Gastroesophageal sphincter (tissue), 4 donors: ENCODE measurements around the gene NAA80. TPM values are rescaled to one million over a fixed set of nuclear protein-coding genes. Genes with fewer than 3 reads are reported as not detected.
A peak's percentile ranks its signal among the peaks of the same experiment; 100 is the strongest.

Experiments used
- ATAC-seq: fragments of 150-250 bp; one replicate; pipeline ENCODE4 v1.9.1; 2016; ENCODE audit warnings: mild to moderate bottlenecking, moderate library complexity
- H3K27ac ChIP-seq, 4 donors: fragments of 200-600 bp; sonication (generic) in 3 of 4; 1 replicate in 3 of 4; 2 replicates in 1 of 4; pipeline ENCODE4 v1.5.1; 2016 to 2019
- H3K27me3 ChIP-seq: fragments of 200-600 bp; sonication (generic); one replicate; pipeline ENCODE4 v1.5.1; 2019
- H3K36me3 ChIP-seq, 2 donors: fragments of 200-600 bp; sonication (generic); one replicate each; pipeline ENCODE4 v1.5.1; 2019; ENCODE audit warnings: control low read depth in 1 of 2
- H3K4me1 ChIP-seq, 3 donors: fragments of 200-600 bp; sonication (generic); 1 replicate in 2 of 3; 2 replicates in 1 of 3; pipeline ENCODE4 v1.5.1; 2016 to 2019; ENCODE audit warnings: control low read depth in 2 of 3
- H3K4me3 ChIP-seq, 2 donors: fragments of 200-600 bp; sonication (generic); one replicate each; pipeline ENCODE4 v1.5.1; 2019; ENCODE audit warnings: mild to moderate bottlenecking in 1 of 2, moderate library complexity in 1 of 2
- H3K9me3 ChIP-seq, 3 donors: fragments of 200-600 bp; sonication (generic); one replicate each; pipeline ENCODE4 v1.5.1; 2017 to 2019; ENCODE audit warnings: control low read depth in 2 of 3
- EP300 ChIP-seq: sonication (generic); formaldehyde crosslinking; IDR thresholded peaks from one replicate; pipeline ENCODE4 v1.6.1; 2017; ENCODE audit warnings: antibody characterized with exemption, mild to moderate bottlenecking
- POLR2A ChIP-seq, 2 donors: fragments of 450-650 bp; IDR thresholded peaks; one replicate each; pipeline ENCODE4 v1.6.1; 2017; ENCODE audit warnings: antibody characterized with exemption in 2 of 2, mild to moderate bottlenecking in 2 of 2, moderate library complexity in 1 of 2
- POLR2AphosphoS5 ChIP-seq: sonication (generic); formaldehyde crosslinking; IDR thresholded peaks from one replicate; pipeline ENCODE4 v1.6.1; 2017; ENCODE audit warnings: antibody characterized with exemption
- WGBS, 2 donors: methylation state at CpG; one replicate each; pipeline ENCODE4 v1.1.5; 2018; ENCODE audit warnings: low coverage in 1 of 2; 5-methylcytosine and 5-hydroxymethylcytosine counted together
- total RNA-seq, 4 donors: library from RNA; depleted of rRNA; stranded (reverse); fragments of >200 nt; gene quantifications; one replicate each; pipeline ENCODE4 v1.1.0, GENCODE V29; 2016
- TF ChIP-seq, protein P1 (sequence below), 4 experiments: fragments of 200-600 bp in 2 of 4; fragments of 450-650 bp in 2 of 4; sonication (generic) in 1 of 4; IDR thresholded peaks; one replicate each; pipeline ENCODE4 v1.5.1; 2017 to 2019; ENCODE audit warnings: antibody characterized with exemption in 4 of 4, mild to moderate bottlenecking in 2 of 4, moderate library complexity in 2 of 4

The NAA80 gene
- total RNA-seq, 4 donors from 2014 or later = 4.2 to 12.3 (median 7.9) TPM

DNA sequence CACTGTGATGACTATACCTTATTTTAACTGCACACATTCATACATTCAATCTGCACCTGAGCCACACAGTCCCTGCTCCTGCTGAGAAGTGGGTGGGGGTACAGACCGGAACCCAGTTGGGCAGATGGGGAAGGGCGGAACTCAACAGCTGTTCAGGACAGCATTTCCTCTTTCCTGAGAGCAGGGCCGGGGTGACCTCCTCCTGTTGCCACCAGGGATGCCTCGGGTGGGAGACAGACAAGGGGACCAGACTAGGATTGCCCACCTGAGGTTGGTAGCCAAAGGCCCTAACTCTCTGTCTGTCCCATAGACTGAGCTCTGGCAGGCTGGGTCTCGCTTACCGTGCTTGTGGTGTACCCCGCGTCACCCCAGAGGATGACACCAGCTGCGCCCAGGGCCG is 19.4 kb upstream of the NAA80 start:
- H3K36me3 ChIP-seq = peaks cover 0 to 54% of the 10 kb centered on the region in 2 donors
- peak overlapping the region in 2 of 4 donors; percentile 10 to 97 for H3K27ac ChIP-seq
- TF ChIP-seq EP300 = no peak
- TF ChIP-seq, protein P1, sequence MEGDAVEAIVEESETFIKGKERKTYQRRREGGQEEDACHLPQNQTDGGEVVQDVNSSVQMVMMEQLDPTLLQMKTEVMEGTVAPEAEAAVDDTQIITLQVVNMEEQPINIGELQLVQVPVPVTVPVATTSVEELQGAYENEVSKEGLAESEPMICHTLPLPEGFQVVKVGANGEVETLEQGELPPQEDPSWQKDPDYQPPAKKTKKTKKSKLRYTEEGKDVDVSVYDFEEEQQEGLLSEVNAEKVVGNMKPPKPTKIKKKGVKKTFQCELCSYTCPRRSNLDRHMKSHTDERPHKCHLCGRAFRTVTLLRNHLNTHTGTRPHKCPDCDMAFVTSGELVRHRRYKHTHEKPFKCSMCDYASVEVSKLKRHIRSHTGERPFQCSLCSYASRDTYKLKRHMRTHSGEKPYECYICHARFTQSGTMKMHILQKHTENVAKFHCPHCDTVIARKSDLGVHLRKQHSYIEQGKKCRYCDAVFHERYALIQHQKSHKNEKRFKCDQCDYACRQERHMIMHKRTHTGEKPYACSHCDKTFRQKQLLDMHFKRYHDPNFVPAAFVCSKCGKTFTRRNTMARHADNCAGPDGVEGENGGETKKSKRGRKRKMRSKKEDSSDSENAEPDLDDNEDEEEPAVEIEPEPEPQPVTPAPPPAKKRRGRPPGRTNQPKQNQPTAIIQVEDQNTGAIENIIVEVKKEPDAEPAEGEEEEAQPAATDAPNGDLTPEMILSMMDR (IDR thresholded peaks at IDR 0.05) = no peak
- H3K4me3 ChIP-seq = peak overlapping the region in 1 of 2 donors; percentile 89
- H3K27me3 ChIP-seq = no peaks in the 10 kb centered on the region
- no CpG with 5 or more reads among the region's 10 CpGs for WGBS, 2 donors
- H3K9me3 ChIP-seq = no peaks in the 10 kb centered on the region
- no peak for ATAC-seq
- peaks cover 0 to 67% (median 40%) of the 10 kb centered on the region in 3 donors for H3K4me1 ChIP-seq

DNA sequence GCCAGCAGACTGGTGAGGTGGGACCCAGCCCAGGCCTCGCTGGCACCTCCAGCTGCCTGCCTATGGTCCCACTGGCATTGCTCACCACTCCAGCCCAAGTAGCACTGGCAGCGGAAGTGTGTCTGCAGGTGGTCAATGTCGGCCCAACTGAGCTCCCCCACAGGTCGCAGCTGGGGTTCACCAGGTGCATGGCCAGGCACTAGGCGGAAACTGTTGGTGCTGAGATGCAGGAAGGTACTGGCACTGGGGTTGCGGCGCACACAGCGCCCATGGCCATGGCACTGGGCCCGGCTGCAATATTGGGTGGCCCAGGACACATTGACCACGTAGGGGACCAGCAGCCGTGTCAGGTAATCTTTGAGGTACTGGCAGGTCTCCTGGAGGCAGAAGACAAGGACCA is 19.0 kb upstream of the NAA80 start:
- peak overlapping the region in 1 of 2 donors; percentile 89 for H3K4me3 ChIP-seq
- H3K27me3 ChIP-seq = no peaks in the 10 kb centered on the region
- no peaks in the 10 kb centered on the region for H3K9me3 ChIP-seq
- ATAC-seq = no peak
- H3K4me1 ChIP-seq = peaks cover 0 to 62% (median 40%) of the 10 kb centered on the region in 3 donors
- H3K27ac ChIP-seq = peak overlapping the region in 3 of 4 donors; percentile 7 to 24 (median 10)
- 67% methylated on average over 2 of the region's 11 CpGs; no CpG with 5 or more reads in 1 of the 2 donors for WGBS, 2 donors
- peaks cover 0 to 54% of the 10 kb centered on the region in 2 donors for H3K36me3 ChIP-seq
- TF ChIP-seq POLR2AphosphoS5 (no peak), EP300 (no peak), POLR2A (IDR thresholded peaks at IDR 0.05) (no peak)
- TF ChIP-seq, protein P1 (IDR thresholded peaks at IDR 0.05) = no peak

DNA sequence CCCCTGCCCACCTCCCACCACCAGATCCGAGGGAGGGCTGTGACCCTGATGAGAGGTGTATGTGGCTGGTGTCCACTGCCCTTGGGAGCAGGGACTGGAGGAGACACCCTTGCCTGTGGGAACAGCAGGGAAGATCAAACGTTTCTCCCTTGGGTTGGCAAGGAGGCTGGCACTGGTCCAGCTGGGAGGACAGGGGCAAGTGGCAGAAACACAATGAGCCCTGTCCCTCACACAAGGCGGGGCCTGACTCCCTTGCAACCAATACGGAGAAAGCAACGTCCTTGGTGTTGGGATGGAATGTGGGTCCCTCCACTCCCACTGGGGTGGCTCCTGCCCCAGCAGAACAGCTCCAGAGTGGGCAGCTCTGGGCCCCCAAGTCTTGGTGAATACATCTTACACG is 18.1 kb upstream of the NAA80 start:
- no peaks in the 10 kb centered on the region for H3K27me3 ChIP-seq

DNA sequence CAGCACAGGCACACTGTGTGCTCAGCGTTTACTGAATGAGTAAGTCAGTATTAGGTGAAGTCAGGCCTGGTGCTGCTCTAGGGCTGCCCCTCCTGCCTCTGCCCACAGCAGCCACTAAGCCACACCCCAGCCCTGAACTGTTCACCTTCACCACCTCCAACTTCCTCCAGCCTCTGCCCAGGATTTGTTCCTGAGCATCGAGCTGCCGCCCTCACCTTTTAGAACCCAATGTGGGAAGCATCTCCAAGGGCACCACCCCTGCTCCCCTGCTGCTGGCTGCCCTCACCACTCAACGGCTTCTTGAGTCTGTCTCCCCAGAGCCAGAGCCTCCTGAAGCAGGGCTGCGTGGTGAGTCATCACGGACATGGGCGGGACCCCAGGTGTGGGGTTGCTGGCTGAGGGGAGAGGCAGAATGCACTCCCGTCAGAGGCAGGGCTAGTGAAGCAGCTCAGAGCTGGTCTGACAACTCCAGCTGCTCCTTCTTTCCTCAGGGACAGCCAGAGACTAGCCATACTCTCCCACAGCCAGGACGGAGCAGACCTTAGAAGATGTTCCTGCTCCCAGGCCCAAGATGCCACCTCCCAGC is 17.5 kb upstream of the NAA80 start:
- no peak for TF ChIP-seq POLR2A (IDR thresholded peaks at IDR 0.05)
- TF ChIP-seq POLR2AphosphoS5 = no peak
- TF ChIP-seq, protein P1 (IDR thresholded peaks at IDR 0.05) = no peak
- no peak for TF ChIP-seq EP300
- Histone ChIP-seq H3K9me3 (no peaks in the 10 kb centered on the region), H3K27me3 (no peaks in the 10 kb centered on the region), H3K36me3 (peaks cover 0 to 54% of the 10 kb centered on the region in 2 donors), H3K27ac (peak overlapping the region in 3 of 4 donors; percentile 7 to 24 (median 14)), H3K4me3 (no peak overlapping the region), H3K4me1 (peaks cover 0 to 48% (median 29%) of the 10 kb centered on the region in 3 donors)
- no peak for ATAC-seq
- 59 to 60% methylated on average over 2 of the region's 9 CpGs for WGBS, 2 donors

More for the DNA sequence above, 18.1 kb upstream of the NAA80 start:
- Histone ChIP-seq H3K4me1 (peaks cover 0 to 53% (median 34%) of the 10 kb centered on the region in 3 donors), H3K9me3 (no peaks in the 10 kb centered on the region), H3K4me3 (peak overlapping the region in 1 of 2 donors; percentile 89), H3K27ac (peak overlapping the region in 3 of 4 donors; percentile 7 to 24 (median 14)), H3K36me3 (peaks cover 0 to 54% of the 10 kb centered on the region in 2 donors)
- TF ChIP-seq EP300 (no peak), POLR2A (IDR thresholded peaks at IDR 0.05) (no peak), POLR2AphosphoS5 (no peak)
- TF ChIP-seq, protein P1 (IDR thresholded peaks at IDR 0.05) = no peak
- no peak for ATAC-seq
- WGBS, 2 donors = no CpG with 5 or more reads among the region's 6 CpGs

DNA sequence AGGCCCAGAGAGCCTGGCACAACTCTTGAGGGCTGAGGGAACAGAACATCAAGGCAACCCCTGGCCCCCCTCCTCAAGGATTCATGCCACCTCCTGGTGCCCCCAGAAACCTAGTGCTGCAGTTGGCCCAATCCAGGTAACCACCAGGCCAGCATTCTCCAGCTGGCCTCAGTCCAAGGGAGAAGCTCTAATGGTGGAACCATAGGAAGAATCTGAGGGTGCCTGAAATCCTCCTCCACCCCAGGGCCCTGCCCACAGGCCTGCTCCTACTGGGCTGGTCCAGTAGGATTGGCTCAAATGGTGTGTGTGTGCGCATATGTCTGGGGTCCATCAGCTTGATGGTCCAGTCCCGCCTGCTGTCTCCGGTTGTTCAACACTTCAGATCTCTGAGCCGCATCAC is 15.6 kb upstream of the NAA80 start:
- no peak for TF ChIP-seq POLR2AphosphoS5
- no peak for TF ChIP-seq EP300
- TF ChIP-seq, protein P1 (IDR thresholded peaks at IDR 0.05) = no peak
- WGBS, 2 donors = 96% methylated on average over 4 of the region's 4 CpGs; no CpG with 5 or more reads in 1 of the 2 donors
- no peaks in the 10 kb centered on the region for H3K9me3 ChIP-seq
- H3K36me3 ChIP-seq = peaks cover 0 to 53% of the 10 kb centered on the region in 2 donors
- H3K27me3 ChIP-seq = no peaks in the 10 kb centered on the region
- H3K4me3 ChIP-seq = no peak overlapping the region
- H3K4me1 ChIP-seq = peaks cover 0 to 35% (median 19%) of the 10 kb centered on the region in 3 donors
- ATAC-seq = peak; percentile 20
- peak overlapping the region in 2 of 4 donors; percentile 11 to 35 for H3K27ac ChIP-seq
